Suprapubic skin (tissue), 4 donors: ENCODE measurements around the gene PCA3.

ENCODE experiments used
- EP300 ChIP-seq: sonication (generic); formaldehyde crosslinking; IDR thresholded peaks from one replicate; pipeline ENCODE4 v1.6.1; 2017; ENCODE audit warnings: antibody characterized with exemption
- POLR2A ChIP-seq, 2 donors: fragments of 450-650 bp; IDR thresholded peaks; one replicate each; pipeline ENCODE4 v1.6.1; 2017; ENCODE audit warnings: antibody characterized with exemption in 2 of 2, mild to moderate bottlenecking in 2 of 2, moderate library complexity in 2 of 2
- POLR2AphosphoS5 ChIP-seq, 3 donors: sonication (generic); formaldehyde crosslinking; IDR thresholded peaks; one replicate each; pipeline ENCODE4 v1.6.1; 2017; ENCODE audit warnings: antibody characterized with exemption in 3 of 3
- TF ChIP-seq, protein P1 (sequence below), 2 donors: fragments of 200-600 bp in 1 of 2; fragments of 450-650 bp in 1 of 2; sonication (generic) in 1 of 2; IDR thresholded peaks; one replicate each; pipeline ENCODE4 v1.5.1; 2016 to 2019; ENCODE audit warnings: antibody characterized with exemption in 2 of 2, mild to moderate bottlenecking in 1 of 2, moderate library complexity in 1 of 2

DNA sequence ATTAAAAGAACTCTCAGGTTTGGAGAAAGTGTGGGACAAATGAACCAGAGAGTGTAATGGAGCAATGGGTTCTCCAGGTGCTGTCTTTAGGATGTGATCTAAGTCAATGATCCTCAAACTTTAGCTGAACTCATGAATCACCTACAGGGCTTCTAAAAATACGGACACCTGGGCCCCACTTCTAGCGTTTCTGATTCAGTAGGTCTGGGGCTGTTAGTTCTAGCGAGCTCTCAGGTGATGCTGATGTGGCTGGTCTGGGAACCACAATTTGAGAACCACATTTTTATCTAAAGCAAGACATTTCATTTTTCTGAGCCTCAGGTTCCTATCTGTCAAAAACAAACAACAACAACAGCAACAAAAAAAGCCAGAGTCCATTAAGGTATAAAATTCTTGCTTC lies 35.1 kb upstream of the PCA3 start:
- TF ChIP-seq, protein P1, sequence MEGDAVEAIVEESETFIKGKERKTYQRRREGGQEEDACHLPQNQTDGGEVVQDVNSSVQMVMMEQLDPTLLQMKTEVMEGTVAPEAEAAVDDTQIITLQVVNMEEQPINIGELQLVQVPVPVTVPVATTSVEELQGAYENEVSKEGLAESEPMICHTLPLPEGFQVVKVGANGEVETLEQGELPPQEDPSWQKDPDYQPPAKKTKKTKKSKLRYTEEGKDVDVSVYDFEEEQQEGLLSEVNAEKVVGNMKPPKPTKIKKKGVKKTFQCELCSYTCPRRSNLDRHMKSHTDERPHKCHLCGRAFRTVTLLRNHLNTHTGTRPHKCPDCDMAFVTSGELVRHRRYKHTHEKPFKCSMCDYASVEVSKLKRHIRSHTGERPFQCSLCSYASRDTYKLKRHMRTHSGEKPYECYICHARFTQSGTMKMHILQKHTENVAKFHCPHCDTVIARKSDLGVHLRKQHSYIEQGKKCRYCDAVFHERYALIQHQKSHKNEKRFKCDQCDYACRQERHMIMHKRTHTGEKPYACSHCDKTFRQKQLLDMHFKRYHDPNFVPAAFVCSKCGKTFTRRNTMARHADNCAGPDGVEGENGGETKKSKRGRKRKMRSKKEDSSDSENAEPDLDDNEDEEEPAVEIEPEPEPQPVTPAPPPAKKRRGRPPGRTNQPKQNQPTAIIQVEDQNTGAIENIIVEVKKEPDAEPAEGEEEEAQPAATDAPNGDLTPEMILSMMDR (IDR thresholded peaks at IDR 0.05) = no peak
- TF ChIP-seq POLR2AphosphoS5 (IDR thresholded peaks at IDR 0.05) = no peak
- TF ChIP-seq POLR2A (IDR thresholded peaks at IDR 0.05) = no peak
- no peak for TF ChIP-seq EP300
